Ovary (tissue), 3 donors: ENCODE data around the gene ARSG.

Experiments used
- CTCF ChIP-seq, 3 donors: fragments of 450-650 bp in 2 of 3; fragments of 200-600 bp in 1 of 3; IDR thresholded peaks; one replicate each; pipeline versions ENCODE4 v1.5.1 to v1.8.0; 2016 to 2022; ENCODE audit warnings: antibody characterized with exemption in 3 of 3, mild to moderate bottlenecking in 1 of 3
- EP300 ChIP-seq: sonication (generic); formaldehyde crosslinking; IDR thresholded peaks from one replicate; pipeline ENCODE4 v1.6.1; 2017; ENCODE audit warnings: antibody characterized with exemption
- donor health status: DM: no; HTN: no; CAD: no.

DNA sequence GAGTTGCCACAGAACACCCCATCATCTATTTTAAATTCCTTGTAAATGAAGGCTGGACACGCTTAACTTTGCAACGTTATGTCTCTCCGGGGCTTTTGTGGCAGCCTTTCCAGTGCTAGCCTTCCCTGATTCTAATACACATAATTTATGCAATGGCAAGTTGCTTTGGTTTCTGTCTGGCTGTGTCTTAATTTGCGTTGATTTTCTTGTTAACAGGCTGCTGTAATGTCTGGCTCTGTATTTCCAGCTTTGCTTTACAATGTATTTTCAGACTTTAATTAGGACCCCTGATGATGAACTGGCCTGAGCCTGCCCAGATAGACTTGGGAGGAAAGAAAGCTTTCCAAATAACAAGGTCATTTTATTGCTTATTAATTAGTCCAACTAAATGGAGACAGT, 30.3 kb downstream of the ARSG start:
- TF ChIP-seq CTCF (IDR thresholded peaks at IDR 0.05) (no peak), EP300 (no peak)
